Immature natural killer cell (primary cell): ENCODE measurements around the gene MIX23. TPM values are rescaled to one million over a fixed set of nuclear protein-coding genes. Genes with fewer than 3 reads are reported as not detected.

Experiments used
- DNase-seq, 3 donors: peaks; one replicate each; pipeline ENCODE4 v3.0.0; 2022; ENCODE audit warnings: mixed read lengths in 1 of 3
- H3K27ac Mint-ChIP-seq, 6 donors: one replicate each; pipeline ENCODE4 v1.8.0; 2020; ENCODE audit warnings: mixed read lengths in 6 of 6, mild to moderate bottlenecking in 5 of 6, inconsistent platforms in 4 of 6, moderate library complexity in 3 of 6
- H3K27me3 Mint-ChIP-seq, 3 donors: one replicate each; pipeline ENCODE4 v1.8.0; 2020 to 2021; ENCODE audit warnings: low read depth in 3 of 3, mild to moderate bottlenecking in 3 of 3, mixed read lengths in 3 of 3, moderate library complexity in 3 of 3, inconsistent platforms in 1 of 3
- H3K36me3 Mint-ChIP-seq, 3 donors: one replicate each; pipeline ENCODE4 v1.8.0; 2020; ENCODE audit warnings: mixed read lengths in 3 of 3, inconsistent platforms in 2 of 3, mild to moderate bottlenecking in 2 of 3
- H3K4me1 Mint-ChIP-seq, 2 donors: one replicate each; pipeline ENCODE4 v1.8.0; 2020; ENCODE audit warnings: inconsistent platforms in 2 of 2, mild to moderate bottlenecking in 2 of 2, mixed read lengths in 2 of 2, moderate library complexity in 1 of 2
- H3K4me3 Mint-ChIP-seq, 5 donors: one replicate each; pipeline ENCODE4 v1.8.0; 2020; ENCODE audit warnings: mild to moderate bottlenecking in 5 of 5, mixed read lengths in 5 of 5, inconsistent platforms in 3 of 5, moderate library complexity in 3 of 5
- H3K9me3 Mint-ChIP-seq, 6 donors: one replicate each; pipeline ENCODE4 v1.8.0; 2020; ENCODE audit warnings: mild to moderate bottlenecking in 6 of 6, mixed read lengths in 6 of 6, inconsistent platforms in 4 of 6, moderate library complexity in 3 of 6
- polyA plus RNA-seq, 3 donors: library from polyadenylated mRNA; unstranded; fragments of 300-500 nt; fragmentation: Illumina TruSeq; gene quantifications; one replicate each; pipeline ENCODE4 v1.2.3, GENCODE V29; 2021

The MIX23 gene
- polyA plus RNA-seq, 3 donors from 2014 or later, result 1.9 to 17.1 (median 12.7) TPM

DNA sequence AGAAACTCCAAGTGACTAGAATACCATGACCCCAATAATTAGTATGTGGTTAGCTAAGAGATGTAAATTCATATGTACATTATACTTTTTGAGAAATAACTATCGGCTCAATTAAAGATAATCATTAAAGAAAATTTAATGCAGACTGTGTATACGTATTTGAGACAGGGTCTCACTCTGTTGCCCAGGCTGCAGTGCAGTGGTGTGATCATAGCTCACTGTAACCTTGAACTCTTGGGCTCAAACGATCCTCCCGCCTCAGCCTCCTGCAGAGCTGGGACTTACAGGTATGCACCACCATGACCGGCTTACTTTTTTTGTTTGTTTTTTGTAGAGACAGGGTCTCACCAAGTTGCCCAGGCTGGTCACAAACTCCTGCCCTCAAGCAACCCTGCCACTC lies 66.7 kb downstream of the MIX23 start:
- Mint-ChIP-seq H3K4me1 (no peaks in the 10 kb centered on the region), H3K27ac (no peak overlapping the region), H3K4me3 (no peak overlapping the region), H3K36me3 (no peaks in the 10 kb centered on the region), H3K27me3 (peaks cover 0 to 2% (median 2%) of the 10 kb centered on the region in 3 donors), H3K9me3 (peaks cover 0 to 7% (median 1%) of the 10 kb centered on the region in 6 donors)
- DNase-seq, result no peak

DNA sequence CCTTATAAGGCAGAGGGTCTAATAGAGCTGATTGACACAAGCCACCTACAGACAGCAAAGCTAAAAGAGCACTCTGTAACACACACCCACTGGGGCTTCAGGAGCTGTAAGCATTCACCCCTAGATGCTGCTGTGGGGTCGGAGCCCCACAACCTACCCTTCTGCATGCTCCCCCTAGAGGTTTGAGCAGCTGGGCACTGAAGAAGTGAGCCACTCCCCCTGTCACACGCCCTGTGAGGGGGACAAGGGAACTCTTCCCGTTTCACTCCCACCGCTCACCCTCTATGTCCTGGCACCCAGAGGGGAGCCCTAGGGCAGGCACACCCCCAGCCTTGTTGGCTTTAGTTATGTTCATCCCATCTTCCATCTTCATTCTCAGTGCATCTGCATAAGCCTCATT lies 67.4 kb downstream of the MIX23 start:
- Mint-ChIP-seq H3K4me1 (no peaks in the 10 kb centered on the region), H3K36me3 (no peaks in the 10 kb centered on the region), H3K9me3 (peaks cover 0 to 7% (median 1%) of the 10 kb centered on the region in 6 donors), H3K27me3 (peaks cover 0 to 2% (median 2%) of the 10 kb centered on the region in 3 donors), H3K27ac (no peak overlapping the region), H3K4me3 (no peak overlapping the region)
- no peak for DNase-seq

DNA sequence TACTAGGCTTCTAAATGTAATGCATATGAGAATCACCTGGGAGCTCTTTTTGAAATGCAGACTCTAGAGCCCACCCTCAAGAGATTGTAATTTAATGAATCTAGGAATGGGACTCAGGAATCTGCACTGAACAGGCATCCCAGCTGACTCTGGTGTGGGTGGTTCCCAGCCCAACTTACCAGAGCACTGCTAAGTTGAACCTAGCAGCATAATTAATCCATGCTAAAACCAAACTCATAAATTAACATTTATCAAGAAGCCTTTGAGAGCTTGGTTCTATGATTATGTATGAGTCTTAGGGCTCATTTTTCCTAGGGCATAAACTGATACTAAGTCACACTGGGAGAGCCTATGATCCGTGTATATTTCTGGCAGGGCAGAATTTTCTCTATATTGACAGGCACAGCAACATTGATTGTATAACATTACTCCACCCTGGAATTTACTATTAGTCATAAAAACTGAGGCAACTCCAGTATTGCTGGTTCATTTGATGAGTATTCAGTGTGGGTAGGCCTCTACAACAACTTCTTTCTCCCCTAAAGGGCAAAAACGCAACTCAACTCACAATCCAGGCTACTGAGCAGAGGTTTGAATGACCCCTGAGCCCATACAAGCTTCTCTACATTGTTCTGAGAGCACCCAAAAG lies 68.7 kb downstream of the MIX23 start:
- H3K27ac Mint-ChIP-seq, result no peak overlapping the region
- H3K9me3 Mint-ChIP-seq, result peaks cover 0 to 4% (median 0%) of the 10 kb centered on the region in 6 donors
- no peak for DNase-seq
- peaks cover 2 to 3% (median 2%) of the 10 kb centered on the region in 3 donors for H3K27me3 Mint-ChIP-seq
- H3K4me3 Mint-ChIP-seq, result no peak overlapping the region
- H3K4me1 Mint-ChIP-seq, result no peaks in the 10 kb centered on the region
- no peaks in the 10 kb centered on the region for H3K36me3 Mint-ChIP-seq

DNA sequence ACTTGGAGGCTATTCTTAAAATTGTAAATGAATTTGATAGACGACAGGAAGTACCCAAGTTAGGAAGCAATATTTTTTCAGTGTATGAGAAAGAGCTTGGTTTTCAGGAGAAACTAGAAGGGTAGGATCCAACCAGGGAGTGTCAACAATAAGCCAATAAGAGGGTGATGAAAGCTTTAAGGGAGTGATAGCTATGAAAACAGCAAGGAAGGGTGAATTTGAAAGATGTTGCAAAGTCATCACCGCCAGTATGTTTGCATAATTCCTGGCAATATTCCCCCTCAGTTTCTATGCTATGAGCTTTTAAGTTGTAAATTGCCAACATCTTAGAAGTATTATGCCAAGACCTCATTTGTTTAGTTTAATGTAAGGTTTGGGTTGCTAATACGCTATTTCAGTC lies 69.8 kb downstream of the MIX23 start:
- H3K27me3 Mint-ChIP-seq, result peaks cover 2 to 5% (median 2%) of the 10 kb centered on the region in 3 donors
- no peak overlapping the region for H3K27ac Mint-ChIP-seq
- DNase-seq, result no peak
- no peak overlapping the region for H3K4me3 Mint-ChIP-seq
- H3K4me1 Mint-ChIP-seq, result no peaks in the 10 kb centered on the region
- H3K36me3 Mint-ChIP-seq, result no peaks in the 10 kb centered on the region
- H3K9me3 Mint-ChIP-seq, result peaks cover 0 to 3% (median 0%) of the 10 kb centered on the region in 6 donors

DNA sequence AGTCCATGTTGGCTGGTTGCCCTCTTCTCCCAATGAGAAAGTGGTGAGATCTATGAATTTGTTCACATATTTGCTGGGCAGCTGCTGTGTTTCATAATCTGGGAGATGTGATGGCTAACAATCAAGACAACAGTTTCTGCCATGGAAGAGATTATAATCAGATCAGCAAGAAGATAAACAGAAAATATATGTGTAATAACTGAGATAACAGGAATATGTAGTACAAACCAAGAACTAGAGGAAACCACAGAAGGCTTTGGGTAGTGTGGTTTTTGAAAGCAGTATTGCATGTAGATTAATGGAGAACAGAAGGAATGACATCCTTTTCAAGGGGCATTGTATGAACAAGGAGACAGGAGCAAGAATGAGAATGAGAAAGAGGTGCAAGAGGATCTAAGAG lies 70.2 kb downstream of the MIX23 start:
- H3K27me3 Mint-ChIP-seq, result peaks cover 2 to 5% (median 2%) of the 10 kb centered on the region in 3 donors
- H3K4me3 Mint-ChIP-seq, result no peak overlapping the region
- H3K27ac Mint-ChIP-seq, result no peak overlapping the region
- no peaks in the 10 kb centered on the region for H3K36me3 Mint-ChIP-seq
- no peak for DNase-seq
- no peaks in the 10 kb centered on the region for H3K4me1 Mint-ChIP-seq
- no peaks in the 10 kb centered on the region for H3K9me3 Mint-ChIP-seq

DNA sequence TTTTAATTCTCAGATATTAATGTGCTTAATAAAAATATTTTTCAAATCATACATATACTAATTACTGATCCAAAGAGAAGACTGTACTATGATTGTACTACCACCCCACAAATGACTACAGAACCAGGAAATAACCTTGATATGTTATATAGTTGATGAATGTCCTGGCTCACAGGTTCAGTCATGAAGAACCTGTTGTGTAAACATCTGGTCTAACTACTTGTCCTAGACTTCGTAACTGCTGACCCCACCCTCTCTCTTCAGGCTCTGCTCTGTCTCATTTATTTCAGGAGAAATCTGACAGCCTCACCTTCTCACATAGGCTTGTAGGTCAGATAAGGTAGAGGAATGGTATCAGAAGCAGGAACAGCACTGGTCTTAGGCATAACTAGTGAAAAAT lies 72.7 kb downstream of the MIX23 start:
- no peaks in the 10 kb centered on the region for H3K9me3 Mint-ChIP-seq
- no peak overlapping the region for H3K27ac Mint-ChIP-seq
- peaks cover under 1 to 5% (median 2%) of the 10 kb centered on the region in 3 donors for H3K27me3 Mint-ChIP-seq
- no peaks in the 10 kb centered on the region for H3K36me3 Mint-ChIP-seq
- H3K4me1 Mint-ChIP-seq, result no peaks in the 10 kb centered on the region
- no peak overlapping the region for H3K4me3 Mint-ChIP-seq
- no peak for DNase-seq

Other genes starting within 250 kb of the MIX23 start
- not detected for gene CASR, start 199.6 kb downstream of the MIX23 start, polyA plus RNA-seq
- 1 to 10 TPM in 2 of 3 donors, under 1 TPM in 1; 0.63 to 4.1 (median 1.5) TPM for gene CSTA, start 58.0 kb downstream of the MIX23 start, polyA plus RNA-seq
- 10 to 100 TPM; 49.0 to 65.6 (median 63.9) TPM for gene FAM162A, start 951 bp upstream of the MIX23 start, polyA plus RNA-seq
- 1 to 10 TPM in 2 of 3 donors, under 1 TPM in 1; 0.70 to 2.2 (median 1.3) TPM for gene WDR5B, start 32.8 kb upstream of the MIX23 start, polyA plus RNA-seq
- gene KPNA1, start 131.7 kb upstream of the MIX23 start, polyA plus RNA-seq, result 10 to 100 TPM; 42.9 to 71.8 (median 63.6) TPM
- 10 to 100 TPM; 18.1 to 43.9 (median 28.4) TPM for gene PARP9, start 181.1 kb upstream of the MIX23 start, polyA plus RNA-seq
- 10 to 100 TPM; 15.1 to 38.3 (median 16.3) TPM for gene DTX3L, start 181.1 kb upstream of the MIX23 start, polyA plus RNA-seq
- 10 to 100 TPM in 2 of 3 donors, 1 to 10 TPM in 1; 9.4 to 17.0 (median 14.1) TPM for gene PARP15, start 194.4 kb upstream of the MIX23 start, polyA plus RNA-seq